ENCODE measurements around the gene MYBPH.

Gene MYBPH

GRCh38 chr1:203133970-203134725 is 41.5 kb downstream of the MYBPH start:
- DNase-seq (ENCODE audit: low read depth) = peak; percentile 53
- no peak overlapping the region for H3K4me3 ChIP-seq (ENCODE audit: low read length)
- no peak for TF ChIP-seq CTCF (IDR thresholded peaks at IDR 0.05; ENCODE audit: insufficient read depth, low read depth, low read length, missing control alignments)

GRCh38 chr1:203131548-203132200 is 44.0 kb downstream of the MYBPH start:
- H3K4me3 ChIP-seq (ENCODE audit: low read length) = no peak overlapping the region
- no peak for DNase-seq (ENCODE audit: low read depth)
- no peak for TF ChIP-seq CTCF (IDR thresholded peaks at IDR 0.05; ENCODE audit: insufficient read depth, low read depth, low read length, missing control alignments)

- no peak for DNase-seq (ENCODE audit: low read depth)
- H3K4me3 ChIP-seq (ENCODE audit: low read length) = no peak overlapping the region
- TF ChIP-seq CTCF (IDR thresholded peaks at IDR 0.05; ENCODE audit: insufficient read depth, low read depth, low read length, missing control alignments) = no peak
Measured at GRCh38 chr1:203130358-203130985, 45.2 kb downstream of the MYBPH start.

- no peak for DNase-seq (ENCODE audit: low read depth)
- no peak for TF ChIP-seq CTCF (IDR thresholded peaks at IDR 0.05; ENCODE audit: insufficient read depth, low read depth, low read length, missing control alignments)
- no peak overlapping the region for H3K4me3 ChIP-seq (ENCODE audit: low read length)
Measured at GRCh38 chr1:203129501-203130231, 46.0 kb downstream of the MYBPH start.

- TF ChIP-seq CTCF (IDR thresholded peaks at IDR 0.05; ENCODE audit: insufficient read depth, low read depth, low read length, missing control alignments) = no peak
- no peak for DNase-seq (ENCODE audit: low read depth)
- H3K4me3 ChIP-seq (ENCODE audit: low read length) = no peak overlapping the region
Measured at GRCh38 chr1:203128716-203129500, 46.7 kb downstream of the MYBPH start.

- H3K4me3 ChIP-seq (ENCODE audit: low read length) = peak overlapping the region; percentile 33
- TF ChIP-seq CTCF (IDR thresholded peaks at IDR 0.05; ENCODE audit: insufficient read depth, low read depth, low read length, missing control alignments) = no peak
- DNase-seq (ENCODE audit: low read depth) = no peak
Measured at GRCh38 chr1:203128431-203128715, 47.3 kb downstream of the MYBPH start.

All from epithelial cell of esophagus (primary cell).